Measurements from ENCODE around the gene TAS1R2. TPM values are rescaled to one million over a fixed set of nuclear protein-coding genes. Genes with fewer than 3 reads are reported as not detected.

The TAS1R2 gene
- total RNA-seq, 1 donor from 2014 or later: not detected

GRCh38 chr1:18803151-18803791, 56.2 kb downstream of the TAS1R2 start:
- no peak for DNase-seq (ENCODE audit: low spot score)

GRCh38 chr1:18802231-18802630, 57.2 kb downstream of the TAS1R2 start:
- no peak for DNase-seq (ENCODE audit: low spot score)

- DNase-seq (ENCODE audit: low spot score): no peak
Observed at GRCh38 chr1:18800258-18800657, 59.2 kb downstream of the TAS1R2 start.

GRCh38 chr1:18799454-18799853, 60.0 kb downstream of the TAS1R2 start:
- DNase-seq (ENCODE audit: low spot score): no peak

GRCh38 chr1:18798946-18799345, 60.5 kb downstream of the TAS1R2 start:
- no peak for DNase-seq (ENCODE audit: low spot score)

GRCh38 chr1:18798533-18798932, 60.9 kb downstream of the TAS1R2 start:
- DNase-seq (ENCODE audit: low spot score): no peak

- DNase-seq (ENCODE audit: low spot score): no peak
Observed at GRCh38 chr1:18796950-18797349, 62.5 kb downstream of the TAS1R2 start.

- no peak for DNase-seq (ENCODE audit: low spot score)
Observed at GRCh38 chr1:18795002-18795689, 64.3 kb downstream of the TAS1R2 start.

- DNase-seq (ENCODE audit: low spot score): no peak
Observed at GRCh38 chr1:18794561-18794960, 64.9 kb downstream of the TAS1R2 start.

GRCh38 chr1:18794051-18794450, 65.4 kb downstream of the TAS1R2 start:
- no peak for DNase-seq (ENCODE audit: low spot score)

GRCh38 chr1:18793164-18793563, 66.3 kb downstream of the TAS1R2 start:
- no peak for DNase-seq (ENCODE audit: low spot score)

- no peak for DNase-seq (ENCODE audit: low spot score)
Observed at GRCh38 chr1:18792747-18793146, 66.7 kb downstream of the TAS1R2 start.

Small RNA genes within 50 kb of the gene (microRNA-seq; reads per million reads assigned to microRNA genes)
- gene MIR1290 (ENCODE audit: borderline number of aligned reads): not detected
- gene MIR4695 (ENCODE audit: borderline number of aligned reads): not detected

Other genes starting within 250 kb of the TAS1R2 start
- not detected for gene PAX7, start 228.8 kb downstream of the TAS1R2 start, total RNA-seq
- gene ALDH4A1, start 42.9 kb upstream of the TAS1R2 start, total RNA-seq: 54.8 TPM
- 10.1 TPM for gene IFFO2, start 97.0 kb upstream of the TAS1R2 start, total RNA-seq